Liver (tissue), 9 donors: Measurements from ENCODE around the gene ADAMTS6. TPM values are rescaled to one million over a fixed set of nuclear protein-coding genes. Genes with fewer than 3 reads are reported as not detected.

Source experiments
- DNase-seq: peaks from one replicate; pipeline ENCODE4 v3.0.0-alpha.2; 2017; ENCODE audit warnings: low spot score
- H3K27ac ChIP-seq, 2 donors: one replicate each; pipeline ENCODE4 v1.7.0; 2013; ENCODE audit warnings: inconsistent platforms in 2 of 2, low read length in 2 of 2, control low read depth in 1 of 2, low read depth in 1 of 2, mild to moderate bottlenecking in 1 of 2
- H3K27me3 ChIP-seq, 4 donors: one replicate each; pipeline versions ENCODE4 v1.6.1 to v1.7.0; 2013; ENCODE audit warnings: low read length in 3 of 4, inconsistent platforms in 1 of 4, mild to moderate bottlenecking in 1 of 4, moderate library complexity in 1 of 4; ENCODE audit not compliant: control insufficient read depth in 4 of 4, insufficient read depth in 4 of 4
- H3K36me3 ChIP-seq, 4 donors: one replicate each; pipeline versions ENCODE4 v1.6.1 to v1.7.0; 2013; ENCODE audit warnings: low read length in 3 of 4, mild to moderate bottlenecking in 3 of 4, low read depth in 1 of 4, moderate library complexity in 1 of 4; ENCODE audit not compliant: control insufficient read depth in 4 of 4, insufficient read depth in 3 of 4
- H3K4me1 ChIP-seq, 4 donors: one replicate each; pipeline versions ENCODE4 v1.6.1 to v1.7.0; 2013; ENCODE audit warnings: low read length in 3 of 4, mild to moderate bottlenecking in 3 of 4, moderate library complexity in 1 of 4; ENCODE audit not compliant: control insufficient read depth in 4 of 4, insufficient read depth in 4 of 4
- H3K4me3 ChIP-seq, 3 donors: one replicate each; pipeline versions ENCODE4 v1.6.1 to v1.7.0; 2013; ENCODE audit warnings: low read length in 3 of 3, control low read depth in 1 of 3, low read depth in 1 of 3, mild to moderate bottlenecking in 1 of 3
- H3K9ac ChIP-seq, 2 donors: one replicate each; pipeline ENCODE4 v1.7.0; 2013; ENCODE audit warnings: low read length in 2 of 2, mild to moderate bottlenecking in 2 of 2, moderate library complexity in 2 of 2, control low read depth in 1 of 2, low read depth in 1 of 2
- H3K9me3 ChIP-seq, 4 donors: one replicate each; pipeline versions ENCODE4 v1.6.1 to v1.7.0; 2013; ENCODE audit warnings: low read length in 3 of 4; ENCODE audit not compliant: control insufficient read depth in 4 of 4
- EGR1 ChIP-seq, 2 donors: IDR thresholded peaks; 2 replicates each; pipeline ENCODE4 v1.6.1; 2016 to 2018; ENCODE audit warnings: antibody characterized with exemption in 2 of 2, low read depth in 2 of 2
- FOXA1 ChIP-seq: IDR thresholded peaks from 2 replicates; pipeline ENCODE4 v1.6.1; 2016; ENCODE audit warnings: antibody characterized with exemption
- FOXA2 ChIP-seq: IDR thresholded peaks from 2 replicates; pipeline ENCODE4 v1.6.1; 2016; ENCODE audit warnings: antibody characterized with exemption
- GABPA ChIP-seq, 2 donors: IDR thresholded peaks in 1 of 2; conservative IDR thresholded peaks in 1 of 2; 2 replicates each; pipeline ENCODE4 v1.6.1; 2016; ENCODE audit warnings: antibody characterized with exemption in 2 of 2, mild to moderate bottlenecking in 1 of 2, moderate library complexity in 1 of 2
- HNF4A ChIP-seq, 2 donors: conservative IDR thresholded peaks; 2 replicates each; pipeline ENCODE4 v1.6.1; 2016; ENCODE audit warnings: antibody characterized with exemption in 2 of 2, mild to moderate bottlenecking in 2 of 2
- HNF4G ChIP-seq: IDR thresholded peaks from 2 replicates; pipeline ENCODE4 v1.6.1; 2016; ENCODE audit warnings: antibody characterized with exemption
- JUND ChIP-seq, 2 donors: IDR thresholded peaks; 2 replicates each; pipeline ENCODE4 v1.6.1; 2016; ENCODE audit warnings: antibody characterized with exemption in 2 of 2
- NR2F2 ChIP-seq: IDR thresholded peaks from 2 replicates; pipeline ENCODE4 v1.6.1; 2016; ENCODE audit warnings: antibody characterized with exemption
- RAD21 ChIP-seq, 2 donors: IDR thresholded peaks; 2 replicates each; pipeline ENCODE4 v1.6.1; 2016; ENCODE audit warnings: antibody characterized with exemption in 2 of 2, mild to moderate bottlenecking in 2 of 2
- RXRA ChIP-seq, 2 donors: IDR thresholded peaks; 2 replicates each; pipeline ENCODE4 v1.6.1; 2017 to 2018; ENCODE audit warnings: antibody characterized with exemption in 2 of 2, mild to moderate bottlenecking in 1 of 2
- SP1 ChIP-seq: IDR thresholded peaks from 2 replicates; pipeline ENCODE4 v1.6.1; 2018; ENCODE audit warnings: antibody characterized with exemption, mild to moderate bottlenecking
- TAF1 ChIP-seq: conservative IDR thresholded peaks from 2 replicates; pipeline ENCODE4 v1.6.1; 2016; ENCODE audit warnings: antibody characterized with exemption, mild to moderate bottlenecking
- YY1 ChIP-seq: IDR thresholded peaks from 2 replicates; pipeline ENCODE4 v1.6.1; 2016; ENCODE audit warnings: antibody characterized with exemption, mild to moderate bottlenecking
- WGBS: extraction: QIAGEN DNeasy Blood & Tissue Kit; methylation state at CpG from one replicate; pipeline ENCODE4 v1.1.7; 2013; 5-methylcytosine and 5-hydroxymethylcytosine counted together
- polyA plus RNA-seq, 2 donors: library from polyadenylated mRNA; stranded (reverse) in 1 of 2; unstranded in 1 of 2; fragments of 200-250 nt in 1 of 2; fragments of >200 nt in 1 of 2; fragmentation: Nextera tagmentation in 1 of 2; extraction: Ambion mirVana in 1 of 2; gene quantifications; one replicate each; pipeline versions ENCODE4 v1.2.1 to v1.2.3, GENCODE V29; 2013 to 2015
- total RNA-seq, 2 donors: library from RNA; depleted of rRNA; stranded (reverse); fragments of >200 nt; gene quantifications; one replicate each; pipeline ENCODE4 v1.2.3, GENCODE V29; 2014
- TF ChIP-seq, protein P1 (sequence below): IDR thresholded peaks from 2 replicates; pipeline ENCODE4 v1.6.1; 2016; ENCODE audit warnings: antibody characterized with exemption
- TF ChIP-seq, protein P2 (sequence below): IDR thresholded peaks from 2 replicates; pipeline ENCODE4 v1.6.1; 2016; ENCODE audit warnings: antibody characterized with exemption, mild to moderate bottlenecking
- TF ChIP-seq, protein P3 (sequence below): IDR thresholded peaks from 2 replicates; pipeline ENCODE4 v1.6.1; 2016; ENCODE audit warnings: antibody characterized with exemption
- TF ChIP-seq, protein P4 (sequence below): IDR thresholded peaks from 2 replicates; pipeline ENCODE4 v1.6.1; 2016; ENCODE audit warnings: antibody characterized with exemption
- TF ChIP-seq, protein P5 (sequence below): fragments of 150-350 bp; IDR thresholded peaks from 2 replicates; pipeline ENCODE4 v1.5.1; 2017; ENCODE audit warnings: improper control_type of control experiment, low read depth, low read length; ENCODE audit not compliant: missing input control
- donor health status: healthy.
- donor health status: healthy.
- donor health status: healthy.
- donor health status: healthy.
- donor health status: healthy.

The ADAMTS6 gene
- total and polyA plus RNA-seq, 4 donors: 0.06 to 2.0 (median 0.59) TPM

DNA sequence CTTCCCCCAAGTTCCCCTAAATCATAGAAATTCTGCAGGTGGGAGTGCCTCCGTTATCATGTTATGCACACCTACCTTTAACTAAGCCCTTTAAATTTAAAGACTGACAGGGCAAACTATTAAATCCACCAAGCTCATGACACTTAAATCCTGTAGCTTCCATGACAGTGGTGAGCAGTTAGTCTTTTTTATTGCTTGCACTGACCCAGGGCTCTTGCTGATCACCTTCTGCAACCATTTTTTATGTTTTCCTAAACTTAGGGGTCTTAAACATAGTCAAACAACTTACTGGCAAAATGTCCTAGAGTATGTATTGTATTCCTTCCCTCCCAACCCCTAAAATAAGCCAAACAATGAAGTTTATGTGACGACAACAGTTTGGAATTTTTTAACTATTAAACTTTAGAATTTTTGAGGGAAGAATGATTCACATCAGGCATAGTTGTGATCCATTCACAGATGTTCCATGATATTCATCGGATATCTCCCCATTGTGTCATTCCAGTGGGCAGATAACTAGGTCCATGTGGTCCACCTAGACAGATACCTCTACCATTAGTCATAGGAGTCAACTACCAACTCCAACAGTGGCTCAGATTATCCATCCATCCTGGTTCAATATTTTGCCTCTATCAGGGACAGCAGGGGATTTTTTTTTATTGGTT lies 283.1 kb downstream of the ADAMTS6 start:
- Histone ChIP-seq H3K27me3 (no peaks in the 10 kb centered on the region), H3K27ac (no peak overlapping the region), H3K36me3 (no peaks in the 10 kb centered on the region), H3K9me3 (no peaks in the 10 kb centered on the region), H3K4me1 (no peaks in the 10 kb centered on the region), H3K9ac (no peak overlapping the region), H3K4me3 (no peak overlapping the region)
- TF ChIP-seq HNF4G (no peak), SP1 (no peak), RXRA (IDR thresholded peaks at IDR 0.05) (no peak), RAD21 (IDR thresholded peaks at IDR 0.05) (no peak), EGR1 (IDR thresholded peaks at IDR 0.05; ENCODE audit: low read depth in 2 of 2) (no peak), HNF4A (conservative IDR thresholded peaks at IDR 0.05) (no peak), YY1 (no peak), GABPA (IDR thresholded peaks at IDR 0.05 in 1 of 2, conservative IDR thresholded peaks at IDR 0.05 in 1 of 2) (no peak), JUND (IDR thresholded peaks at IDR 0.05) (no peak), TAF1 (no peak), NR2F2 (no peak), FOXA2 (no peak), FOXA1 (no peak)
- TF ChIP-seq, protein P1, sequence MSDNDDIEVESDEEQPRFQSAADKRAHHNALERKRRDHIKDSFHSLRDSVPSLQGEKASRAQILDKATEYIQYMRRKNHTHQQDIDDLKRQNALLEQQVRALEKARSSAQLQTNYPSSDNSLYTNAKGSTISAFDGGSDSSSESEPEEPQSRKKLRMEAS: no peak
- TF ChIP-seq, protein P2, sequence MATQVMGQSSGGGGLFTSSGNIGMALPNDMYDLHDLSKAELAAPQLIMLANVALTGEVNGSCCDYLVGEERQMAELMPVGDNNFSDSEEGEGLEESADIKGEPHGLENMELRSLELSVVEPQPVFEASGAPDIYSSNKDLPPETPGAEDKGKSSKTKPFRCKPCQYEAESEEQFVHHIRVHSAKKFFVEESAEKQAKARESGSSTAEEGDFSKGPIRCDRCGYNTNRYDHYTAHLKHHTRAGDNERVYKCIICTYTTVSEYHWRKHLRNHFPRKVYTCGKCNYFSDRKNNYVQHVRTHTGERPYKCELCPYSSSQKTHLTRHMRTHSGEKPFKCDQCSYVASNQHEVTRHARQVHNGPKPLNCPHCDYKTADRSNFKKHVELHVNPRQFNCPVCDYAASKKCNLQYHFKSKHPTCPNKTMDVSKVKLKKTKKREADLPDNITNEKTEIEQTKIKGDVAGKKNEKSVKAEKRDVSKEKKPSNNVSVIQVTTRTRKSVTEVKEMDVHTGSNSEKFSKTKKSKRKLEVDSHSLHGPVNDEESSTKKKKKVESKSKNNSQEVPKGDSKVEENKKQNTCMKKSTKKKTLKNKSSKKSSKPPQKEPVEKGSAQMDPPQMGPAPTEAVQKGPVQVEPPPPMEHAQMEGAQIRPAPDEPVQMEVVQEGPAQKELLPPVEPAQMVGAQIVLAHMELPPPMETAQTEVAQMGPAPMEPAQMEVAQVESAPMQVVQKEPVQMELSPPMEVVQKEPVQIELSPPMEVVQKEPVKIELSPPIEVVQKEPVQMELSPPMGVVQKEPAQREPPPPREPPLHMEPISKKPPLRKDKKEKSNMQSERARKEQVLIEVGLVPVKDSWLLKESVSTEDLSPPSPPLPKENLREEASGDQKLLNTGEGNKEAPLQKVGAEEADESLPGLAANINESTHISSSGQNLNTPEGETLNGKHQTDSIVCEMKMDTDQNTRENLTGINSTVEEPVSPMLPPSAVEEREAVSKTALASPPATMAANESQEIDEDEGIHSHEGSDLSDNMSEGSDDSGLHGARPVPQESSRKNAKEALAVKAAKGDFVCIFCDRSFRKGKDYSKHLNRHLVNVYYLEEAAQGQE: no peak
- TF ChIP-seq, protein P3, sequence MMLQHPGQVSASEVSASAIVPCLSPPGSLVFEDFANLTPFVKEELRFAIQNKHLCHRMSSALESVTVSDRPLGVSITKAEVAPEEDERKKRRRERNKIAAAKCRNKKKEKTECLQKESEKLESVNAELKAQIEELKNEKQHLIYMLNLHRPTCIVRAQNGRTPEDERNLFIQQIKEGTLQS: no peak
- TF ChIP-seq, protein P4, sequence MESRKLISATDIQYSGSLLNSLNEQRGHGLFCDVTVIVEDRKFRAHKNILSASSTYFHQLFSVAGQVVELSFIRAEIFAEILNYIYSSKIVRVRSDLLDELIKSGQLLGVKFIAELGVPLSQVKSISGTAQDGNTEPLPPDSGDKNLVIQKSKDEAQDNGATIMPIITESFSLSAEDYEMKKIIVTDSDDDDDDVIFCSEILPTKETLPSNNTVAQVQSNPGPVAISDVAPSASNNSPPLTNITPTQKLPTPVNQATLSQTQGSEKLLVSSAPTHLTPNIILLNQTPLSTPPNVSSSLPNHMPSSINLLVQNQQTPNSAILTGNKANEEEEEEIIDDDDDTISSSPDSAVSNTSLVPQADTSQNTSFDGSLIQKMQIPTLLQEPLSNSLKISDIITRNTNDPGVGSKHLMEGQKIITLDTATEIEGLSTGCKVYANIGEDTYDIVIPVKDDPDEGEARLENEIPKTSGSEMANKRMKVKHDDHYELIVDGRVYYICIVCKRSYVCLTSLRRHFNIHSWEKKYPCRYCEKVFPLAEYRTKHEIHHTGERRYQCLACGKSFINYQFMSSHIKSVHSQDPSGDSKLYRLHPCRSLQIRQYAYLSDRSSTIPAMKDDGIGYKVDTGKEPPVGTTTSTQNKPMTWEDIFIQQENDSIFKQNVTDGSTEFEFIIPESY: no peak
- TF ChIP-seq, protein P5, sequence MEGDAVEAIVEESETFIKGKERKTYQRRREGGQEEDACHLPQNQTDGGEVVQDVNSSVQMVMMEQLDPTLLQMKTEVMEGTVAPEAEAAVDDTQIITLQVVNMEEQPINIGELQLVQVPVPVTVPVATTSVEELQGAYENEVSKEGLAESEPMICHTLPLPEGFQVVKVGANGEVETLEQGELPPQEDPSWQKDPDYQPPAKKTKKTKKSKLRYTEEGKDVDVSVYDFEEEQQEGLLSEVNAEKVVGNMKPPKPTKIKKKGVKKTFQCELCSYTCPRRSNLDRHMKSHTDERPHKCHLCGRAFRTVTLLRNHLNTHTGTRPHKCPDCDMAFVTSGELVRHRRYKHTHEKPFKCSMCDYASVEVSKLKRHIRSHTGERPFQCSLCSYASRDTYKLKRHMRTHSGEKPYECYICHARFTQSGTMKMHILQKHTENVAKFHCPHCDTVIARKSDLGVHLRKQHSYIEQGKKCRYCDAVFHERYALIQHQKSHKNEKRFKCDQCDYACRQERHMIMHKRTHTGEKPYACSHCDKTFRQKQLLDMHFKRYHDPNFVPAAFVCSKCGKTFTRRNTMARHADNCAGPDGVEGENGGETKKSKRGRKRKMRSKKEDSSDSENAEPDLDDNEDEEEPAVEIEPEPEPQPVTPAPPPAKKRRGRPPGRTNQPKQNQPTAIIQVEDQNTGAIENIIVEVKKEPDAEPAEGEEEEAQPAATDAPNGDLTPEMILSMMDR: no peak
- 91% methylated on average over 3 of the region's 3 CpGs for WGBS
- no peak for DNase-seq
